ENCODE measurements around the gene P2RY8. TPM values are rescaled to one million over a fixed set of nuclear protein-coding genes. Genes with fewer than 3 reads are reported as not detected.

The P2RY8 gene, protein sequence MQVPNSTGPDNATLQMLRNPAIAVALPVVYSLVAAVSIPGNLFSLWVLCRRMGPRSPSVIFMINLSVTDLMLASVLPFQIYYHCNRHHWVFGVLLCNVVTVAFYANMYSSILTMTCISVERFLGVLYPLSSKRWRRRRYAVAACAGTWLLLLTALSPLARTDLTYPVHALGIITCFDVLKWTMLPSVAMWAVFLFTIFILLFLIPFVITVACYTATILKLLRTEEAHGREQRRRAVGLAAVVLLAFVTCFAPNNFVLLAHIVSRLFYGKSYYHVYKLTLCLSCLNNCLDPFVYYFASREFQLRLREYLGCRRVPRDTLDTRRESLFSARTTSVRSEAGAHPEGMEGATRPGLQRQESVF
- under 0.01 TPM in 1 of 2 replicates, not detected in the other for total RNA-seq

DNA sequence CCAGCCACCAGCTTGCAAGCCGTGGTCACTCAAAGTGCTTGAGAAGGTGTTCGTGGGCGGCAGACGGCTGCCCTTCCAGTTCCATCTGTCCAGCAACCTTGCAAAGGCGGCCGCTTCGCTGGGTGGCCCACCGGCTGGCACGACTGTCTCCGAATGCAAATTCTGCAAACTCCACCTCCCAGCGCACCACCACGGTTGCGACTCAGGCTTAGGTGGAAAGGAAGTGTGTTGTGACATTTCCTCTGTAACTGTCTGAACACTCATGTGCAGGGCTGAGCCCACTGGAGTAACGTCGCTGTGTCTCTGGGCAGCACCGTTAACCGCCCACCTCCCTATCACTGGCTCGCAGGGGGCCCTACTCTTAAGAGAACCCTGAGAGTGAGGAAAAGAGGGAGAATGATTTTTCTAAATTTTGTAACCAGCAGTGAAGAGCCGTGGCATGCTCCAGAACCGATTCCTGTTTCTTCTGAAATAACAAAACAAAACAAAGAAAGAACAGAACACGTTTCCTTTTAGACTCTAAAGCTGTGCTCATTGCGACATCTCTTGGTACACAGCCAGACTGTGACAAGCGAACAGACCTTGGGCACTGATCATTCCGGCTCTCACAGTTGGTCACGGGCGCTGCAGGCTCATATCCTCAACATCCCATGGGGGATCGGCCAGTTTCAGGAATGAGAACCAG is at the start of gene P2RY8:
TSS of gene P2RY8 (minus strand) at position 155 of the 685 bp plus-strand sequence. CDS start 70,627 bp downstream, outside the sequence.
- Histone ChIP-seq H3K27ac (ENCODE audit: low read depth, low read length) (no peak within 1 kb of the TSS), H3K36me3 (ENCODE audit: insufficient read depth, low read length) (no peaks in the 10 kb centered on the region), H3K9me3 (ENCODE audit: low read depth, low read length) (no peaks in the 10 kb centered on the region), H3K79me2 (ENCODE audit: insufficient read depth, low read length) (no peaks in the 10 kb centered on the region), H4K20me1 (ENCODE audit: insufficient read depth, low read length) (no peaks in the 10 kb centered on the region), H3K27me3 (ENCODE audit: insufficient read depth, low read length) (no peaks in the 10 kb centered on the region), H3K4me2 (ENCODE audit: insufficient read depth, low read length) (peak within 1 kb of the TSS; percentile 43), H3K4me3 (ENCODE audit: insufficient read depth, low read length) (no peak within 1 kb of the TSS), H3K4me1 (ENCODE audit: insufficient read depth, low read length) (no peaks in the 10 kb centered on the region), H2AFZ (ENCODE audit: low read length) (no peak within 1 kb of the TSS)
- TF ChIP-seq CTCF (IDR thresholded peaks at IDR 0.05; ENCODE audit: extremely low read depth, low read depth, low read length) = no peak
- DNase-seq (ENCODE audit: insufficient read length, low spot score, missing footprints) = no peak

DNA sequence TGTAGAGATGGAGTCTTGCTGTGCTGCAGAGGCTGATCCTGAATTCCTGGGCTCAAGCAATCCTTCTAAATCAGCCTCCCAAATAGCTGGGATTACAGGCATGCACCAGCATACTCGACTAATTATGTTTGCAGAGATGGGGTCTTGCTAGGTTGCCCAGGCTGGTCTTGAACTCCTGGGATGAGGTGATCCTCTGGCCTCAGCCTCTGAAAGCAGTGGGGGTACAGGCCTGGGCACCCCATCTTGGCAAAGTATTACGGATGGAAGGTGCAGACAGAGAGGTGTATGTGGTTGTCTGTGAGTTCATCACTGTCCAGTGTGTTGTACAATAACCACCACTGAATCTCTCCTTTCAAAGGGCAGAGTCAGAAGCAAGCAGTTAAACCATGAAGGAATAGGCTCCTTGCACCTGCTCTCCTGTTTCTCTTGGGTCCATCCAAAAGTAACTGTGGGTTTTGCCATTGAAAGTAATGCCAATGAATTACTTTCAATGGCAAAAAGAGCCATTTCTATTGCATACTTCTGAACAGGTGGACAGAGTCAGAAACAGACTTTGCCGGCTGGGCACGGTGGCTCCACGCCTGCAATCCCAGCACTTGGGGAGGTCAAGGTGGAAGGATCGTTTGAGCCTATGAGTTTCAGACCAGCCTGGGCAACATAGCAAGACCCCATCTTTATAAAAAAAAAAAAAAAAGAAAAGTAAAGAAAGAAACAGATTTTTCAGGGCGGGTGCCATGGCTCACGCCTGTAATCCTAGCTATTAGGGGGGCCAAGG is 47.4 kb upstream of the P2RY8 start:
- no peaks in the 10 kb centered on the region for H3K4me1 ChIP-seq (ENCODE audit: insufficient read depth, low read length)
- no peak for DNase-seq (ENCODE audit: insufficient read length, low spot score, missing footprints)
- no peaks in the 10 kb centered on the region for H3K9me3 ChIP-seq (ENCODE audit: low read depth, low read length)
- no peaks in the 10 kb centered on the region for H4K20me1 ChIP-seq (ENCODE audit: insufficient read depth, low read length)
- H3K27me3 ChIP-seq (ENCODE audit: insufficient read depth, low read length) = no peaks in the 10 kb centered on the region
- no peaks in the 10 kb centered on the region for H3K79me2 ChIP-seq (ENCODE audit: insufficient read depth, low read length)
- no peak overlapping the region for H3K4me3 ChIP-seq (ENCODE audit: insufficient read depth, low read length)
- H3K27ac ChIP-seq (ENCODE audit: low read depth, low read length) = no peak overlapping the region
- TF ChIP-seq CTCF (IDR thresholded peaks at IDR 0.05; ENCODE audit: extremely low read depth, low read depth, low read length) = no peak
- H2AFZ ChIP-seq (ENCODE audit: low read length) = no peak overlapping the region
- H3K4me2 ChIP-seq (ENCODE audit: insufficient read depth, low read length) = no peak overlapping the region
- no peaks in the 10 kb centered on the region for H3K36me3 ChIP-seq (ENCODE audit: insufficient read depth, low read length)

DNA sequence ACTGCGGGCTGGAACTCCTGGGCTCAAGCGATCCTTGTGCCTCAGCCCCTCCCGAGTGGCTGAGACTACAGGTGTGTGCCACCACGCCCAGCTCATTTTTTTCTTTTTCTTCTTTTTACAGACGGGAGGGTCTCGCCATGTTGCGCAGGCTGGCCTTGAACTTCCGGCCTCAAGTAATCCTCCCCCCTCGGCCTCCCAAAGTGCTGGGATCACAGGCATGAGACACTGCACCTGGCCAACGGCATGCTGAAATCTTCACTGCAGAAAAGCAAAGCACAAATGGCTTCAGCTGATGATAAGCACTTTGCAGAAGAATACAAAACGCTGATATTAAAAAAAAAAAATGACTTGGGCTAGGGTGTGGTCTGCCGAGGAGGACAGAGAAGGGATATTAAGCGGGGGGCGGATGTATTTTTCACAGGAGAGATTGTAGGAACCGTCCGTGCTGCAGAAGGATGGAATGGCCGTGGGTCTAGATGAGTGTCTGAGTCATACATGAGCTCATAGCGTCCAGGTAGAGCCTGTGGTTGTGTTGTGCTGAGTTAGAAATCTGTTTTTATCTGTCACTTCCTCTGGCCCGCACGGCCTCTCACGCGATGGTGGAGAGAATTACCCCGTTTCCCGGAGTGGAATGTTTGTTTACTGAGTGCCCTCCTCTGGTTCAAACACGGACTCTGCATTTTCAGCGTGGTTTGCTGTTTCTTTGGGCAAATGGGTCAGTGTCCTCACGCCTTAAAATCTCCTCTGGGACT is 45.9 kb upstream of the P2RY8 start:
- Histone ChIP-seq H3K4me2 (ENCODE audit: insufficient read depth, low read length) (peak overlapping the region; percentile 36), H3K4me1 (ENCODE audit: insufficient read depth, low read length) (no peaks in the 10 kb centered on the region), H3K27ac (ENCODE audit: low read depth, low read length) (no peak overlapping the region), H3K4me3 (ENCODE audit: insufficient read depth, low read length) (no peak overlapping the region), H3K36me3 (ENCODE audit: insufficient read depth, low read length) (no peaks in the 10 kb centered on the region), H3K27me3 (ENCODE audit: insufficient read depth, low read length) (no peaks in the 10 kb centered on the region), H4K20me1 (ENCODE audit: insufficient read depth, low read length) (no peaks in the 10 kb centered on the region), H3K9me3 (ENCODE audit: low read depth, low read length) (no peaks in the 10 kb centered on the region), H3K79me2 (ENCODE audit: insufficient read depth, low read length) (no peaks in the 10 kb centered on the region), H2AFZ (ENCODE audit: low read length) (peak overlapping the region; percentile 66)
- DNase-seq (ENCODE audit: insufficient read length, low spot score, missing footprints) = peak; percentile 50
- TF ChIP-seq CTCF (IDR thresholded peaks at IDR 0.05; ENCODE audit: extremely low read depth, low read depth, low read length) = no peak
